Measurements from ENCODE around the gene TWF2. TPM values are rescaled to one million over a fixed set of nuclear protein-coding genes. Genes with fewer than 3 reads are reported as not detected.

TWF2 gene
- total and polyA plus RNA-seq, 9 of the 15 experiments (the other 6 are each of a cell fraction or from before 2014, with no cell fraction given), result 0.11 to 61.9 (median 29.7) TPM

DNA sequence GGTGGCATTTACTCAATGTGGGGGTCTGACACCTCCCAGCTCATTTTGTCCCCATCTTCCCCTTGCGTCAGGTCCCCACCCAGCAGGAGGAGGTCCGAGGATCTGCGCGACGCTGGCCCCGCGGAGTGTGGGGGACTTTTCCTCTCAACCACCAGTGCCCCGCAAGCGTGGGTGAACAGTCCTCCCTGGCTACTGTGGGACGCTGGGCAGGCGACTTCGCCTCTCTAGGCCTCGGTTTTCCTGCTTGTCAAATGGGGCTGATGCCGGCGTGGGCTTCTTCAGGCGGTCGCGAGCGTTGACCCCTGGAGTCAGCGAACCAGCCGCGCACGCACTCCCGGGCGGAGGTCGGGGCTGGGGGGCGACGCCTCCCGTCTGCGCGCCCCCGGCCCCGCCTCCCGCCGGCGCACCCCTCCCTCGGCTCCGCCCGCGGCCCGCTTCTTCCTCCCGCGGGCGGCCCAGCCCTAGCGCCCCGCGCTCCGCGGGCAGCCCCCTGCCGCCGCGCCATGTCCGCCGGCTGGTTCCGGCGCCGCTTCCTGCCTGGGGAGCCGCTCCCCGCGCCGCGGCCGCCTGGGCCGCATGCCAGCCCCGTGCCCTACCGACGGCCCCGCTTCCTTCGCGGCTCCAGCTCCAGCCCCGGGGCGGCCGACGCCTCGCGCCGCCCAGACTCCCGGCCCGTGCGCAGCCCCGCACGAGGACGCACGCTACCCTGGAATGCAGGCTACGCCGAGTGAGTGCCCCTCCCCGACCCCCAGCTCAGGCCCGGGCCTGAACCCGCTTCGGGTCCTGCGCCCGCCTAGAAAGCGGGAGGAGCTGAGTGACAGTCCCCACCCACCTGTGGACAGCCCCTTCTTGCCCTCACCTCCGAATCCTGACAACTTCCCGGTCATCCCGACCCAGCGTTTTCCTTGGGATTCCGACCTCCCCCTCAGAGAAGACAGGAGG is 6.6 kb upstream of the TWF2 start, which contains the start of gene PPM1M (continued):
- no peak for TF ChIP-seq RBM22 (IDR thresholded peaks at IDR 0.05; ENCODE audit: low read depth, low read length, poor library complexity, severe bottlenecking)
- no peak for TF ChIP-seq ZNF224 (CRISPR knock-in tag; IDR thresholded peaks at IDR 0.05)
- TF ChIP-seq, protein P1, sequence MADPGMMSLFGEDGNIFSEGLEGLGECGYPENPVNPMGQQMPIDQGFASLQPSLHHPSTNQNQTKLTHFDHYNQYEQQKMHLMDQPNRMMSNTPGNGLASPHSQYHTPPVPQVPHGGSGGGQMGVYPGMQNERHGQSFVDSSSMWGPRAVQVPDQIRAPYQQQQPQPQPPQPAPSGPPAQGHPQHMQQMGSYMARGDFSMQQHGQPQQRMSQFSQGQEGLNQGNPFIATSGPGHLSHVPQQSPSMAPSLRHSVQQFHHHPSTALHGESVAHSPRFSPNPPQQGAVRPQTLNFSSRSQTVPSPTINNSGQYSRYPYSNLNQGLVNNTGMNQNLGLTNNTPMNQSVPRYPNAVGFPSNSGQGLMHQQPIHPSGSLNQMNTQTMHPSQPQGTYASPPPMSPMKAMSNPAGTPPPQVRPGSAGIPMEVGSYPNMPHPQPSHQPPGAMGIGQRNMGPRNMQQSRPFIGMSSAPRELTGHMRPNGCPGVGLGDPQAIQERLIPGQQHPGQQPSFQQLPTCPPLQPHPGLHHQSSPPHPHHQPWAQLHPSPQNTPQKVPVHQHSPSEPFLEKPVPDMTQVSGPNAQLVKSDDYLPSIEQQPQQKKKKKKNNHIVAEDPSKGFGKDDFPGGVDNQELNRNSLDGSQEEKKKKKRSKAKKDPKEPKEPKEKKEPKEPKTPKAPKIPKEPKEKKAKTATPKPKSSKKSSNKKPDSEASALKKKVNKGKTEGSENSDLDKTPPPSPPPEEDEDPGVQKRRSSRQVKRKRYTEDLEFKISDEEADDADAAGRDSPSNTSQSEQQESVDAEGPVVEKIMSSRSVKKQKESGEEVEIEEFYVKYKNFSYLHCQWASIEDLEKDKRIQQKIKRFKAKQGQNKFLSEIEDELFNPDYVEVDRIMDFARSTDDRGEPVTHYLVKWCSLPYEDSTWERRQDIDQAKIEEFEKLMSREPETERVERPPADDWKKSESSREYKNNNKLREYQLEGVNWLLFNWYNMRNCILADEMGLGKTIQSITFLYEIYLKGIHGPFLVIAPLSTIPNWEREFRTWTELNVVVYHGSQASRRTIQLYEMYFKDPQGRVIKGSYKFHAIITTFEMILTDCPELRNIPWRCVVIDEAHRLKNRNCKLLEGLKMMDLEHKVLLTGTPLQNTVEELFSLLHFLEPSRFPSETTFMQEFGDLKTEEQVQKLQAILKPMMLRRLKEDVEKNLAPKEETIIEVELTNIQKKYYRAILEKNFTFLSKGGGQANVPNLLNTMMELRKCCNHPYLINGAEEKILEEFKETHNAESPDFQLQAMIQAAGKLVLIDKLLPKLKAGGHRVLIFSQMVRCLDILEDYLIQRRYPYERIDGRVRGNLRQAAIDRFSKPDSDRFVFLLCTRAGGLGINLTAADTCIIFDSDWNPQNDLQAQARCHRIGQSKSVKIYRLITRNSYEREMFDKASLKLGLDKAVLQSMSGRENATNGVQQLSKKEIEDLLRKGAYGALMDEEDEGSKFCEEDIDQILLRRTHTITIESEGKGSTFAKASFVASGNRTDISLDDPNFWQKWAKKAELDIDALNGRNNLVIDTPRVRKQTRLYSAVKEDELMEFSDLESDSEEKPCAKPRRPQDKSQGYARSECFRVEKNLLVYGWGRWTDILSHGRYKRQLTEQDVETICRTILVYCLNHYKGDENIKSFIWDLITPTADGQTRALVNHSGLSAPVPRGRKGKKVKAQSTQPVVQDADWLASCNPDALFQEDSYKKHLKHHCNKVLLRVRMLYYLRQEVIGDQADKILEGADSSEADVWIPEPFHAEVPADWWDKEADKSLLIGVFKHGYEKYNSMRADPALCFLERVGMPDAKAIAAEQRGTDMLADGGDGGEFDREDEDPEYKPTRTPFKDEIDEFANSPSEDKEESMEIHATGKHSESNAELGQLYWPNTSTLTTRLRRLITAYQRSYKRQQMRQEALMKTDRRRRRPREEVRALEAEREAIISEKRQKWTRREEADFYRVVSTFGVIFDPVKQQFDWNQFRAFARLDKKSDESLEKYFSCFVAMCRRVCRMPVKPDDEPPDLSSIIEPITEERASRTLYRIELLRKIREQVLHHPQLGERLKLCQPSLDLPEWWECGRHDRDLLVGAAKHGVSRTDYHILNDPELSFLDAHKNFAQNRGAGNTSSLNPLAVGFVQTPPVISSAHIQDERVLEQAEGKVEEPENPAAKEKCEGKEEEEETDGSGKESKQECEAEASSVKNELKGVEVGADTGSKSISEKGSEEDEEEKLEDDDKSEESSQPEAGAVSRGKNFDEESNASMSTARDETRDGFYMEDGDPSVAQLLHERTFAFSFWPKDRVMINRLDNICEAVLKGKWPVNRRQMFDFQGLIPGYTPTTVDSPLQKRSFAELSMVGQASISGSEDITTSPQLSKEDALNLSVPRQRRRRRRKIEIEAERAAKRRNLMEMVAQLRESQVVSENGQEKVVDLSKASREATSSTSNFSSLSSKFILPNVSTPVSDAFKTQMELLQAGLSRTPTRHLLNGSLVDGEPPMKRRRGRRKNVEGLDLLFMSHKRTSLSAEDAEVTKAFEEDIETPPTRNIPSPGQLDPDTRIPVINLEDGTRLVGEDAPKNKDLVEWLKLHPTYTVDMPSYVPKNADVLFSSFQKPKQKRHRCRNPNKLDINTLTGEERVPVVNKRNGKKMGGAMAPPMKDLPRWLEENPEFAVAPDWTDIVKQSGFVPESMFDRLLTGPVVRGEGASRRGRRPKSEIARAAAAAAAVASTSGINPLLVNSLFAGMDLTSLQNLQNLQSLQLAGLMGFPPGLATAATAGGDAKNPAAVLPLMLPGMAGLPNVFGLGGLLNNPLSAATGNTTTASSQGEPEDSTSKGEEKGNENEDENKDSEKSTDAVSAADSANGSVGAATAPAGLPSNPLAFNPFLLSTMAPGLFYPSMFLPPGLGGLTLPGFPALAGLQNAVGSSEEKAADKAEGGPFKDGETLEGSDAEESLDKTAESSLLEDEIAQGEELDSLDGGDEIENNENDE (IDR thresholded peaks at IDR 0.05; ENCODE audit: low read depth, low read length), result no peak
- TF ChIP-seq, protein P2, sequence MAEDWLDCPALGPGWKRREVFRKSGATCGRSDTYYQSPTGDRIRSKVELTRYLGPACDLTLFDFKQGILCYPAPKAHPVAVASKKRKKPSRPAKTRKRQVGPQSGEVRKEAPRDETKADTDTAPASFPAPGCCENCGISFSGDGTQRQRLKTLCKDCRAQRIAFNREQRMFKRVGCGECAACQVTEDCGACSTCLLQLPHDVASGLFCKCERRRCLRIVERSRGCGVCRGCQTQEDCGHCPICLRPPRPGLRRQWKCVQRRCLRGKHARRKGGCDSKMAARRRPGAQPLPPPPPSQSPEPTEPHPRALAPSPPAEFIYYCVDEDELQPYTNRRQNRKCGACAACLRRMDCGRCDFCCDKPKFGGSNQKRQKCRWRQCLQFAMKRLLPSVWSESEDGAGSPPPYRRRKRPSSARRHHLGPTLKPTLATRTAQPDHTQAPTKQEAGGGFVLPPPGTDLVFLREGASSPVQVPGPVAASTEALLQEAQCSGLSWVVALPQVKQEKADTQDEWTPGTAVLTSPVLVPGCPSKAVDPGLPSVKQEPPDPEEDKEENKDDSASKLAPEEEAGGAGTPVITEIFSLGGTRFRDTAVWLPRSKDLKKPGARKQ (CRISPR knock-in tag; IDR thresholded peaks at IDR 0.05), result no peak
- TF ChIP-seq GABPA (tag; conservative IDR thresholded peaks at IDR 0.05; ENCODE audit: low read depth), result peak; percentile 35; the same call in 1 of the 2 replicates
- TF ChIP-seq PHF20 (IDR thresholded peaks at IDR 0.05; ENCODE audit: partially characterized antibody), result no peak
- TF ChIP-seq HIVEP1 (CRISPR knock-in tag; IDR thresholded peaks at IDR 0.05), result no peak
- TF ChIP-seq, protein P3, sequence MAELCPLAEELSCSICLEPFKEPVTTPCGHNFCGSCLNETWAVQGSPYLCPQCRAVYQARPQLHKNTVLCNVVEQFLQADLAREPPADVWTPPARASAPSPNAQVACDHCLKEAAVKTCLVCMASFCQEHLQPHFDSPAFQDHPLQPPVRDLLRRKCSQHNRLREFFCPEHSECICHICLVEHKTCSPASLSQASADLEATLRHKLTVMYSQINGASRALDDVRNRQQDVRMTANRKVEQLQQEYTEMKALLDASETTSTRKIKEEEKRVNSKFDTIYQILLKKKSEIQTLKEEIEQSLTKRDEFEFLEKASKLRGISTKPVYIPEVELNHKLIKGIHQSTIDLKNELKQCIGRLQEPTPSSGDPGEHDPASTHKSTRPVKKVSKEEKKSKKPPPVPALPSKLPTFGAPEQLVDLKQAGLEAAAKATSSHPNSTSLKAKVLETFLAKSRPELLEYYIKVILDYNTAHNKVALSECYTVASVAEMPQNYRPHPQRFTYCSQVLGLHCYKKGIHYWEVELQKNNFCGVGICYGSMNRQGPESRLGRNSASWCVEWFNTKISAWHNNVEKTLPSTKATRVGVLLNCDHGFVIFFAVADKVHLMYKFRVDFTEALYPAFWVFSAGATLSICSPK (IDR thresholded peaks at IDR 0.05; ENCODE audit: borderline replicate concordance), result no peak
- TF ChIP-seq ZNF384 (IDR thresholded peaks at IDR 0.05; ENCODE audit: low read depth, low read length), result no peak

Data from K562 (cell line).